ENCODE results near the gene LTB4R. TPM values are rescaled to one million over a fixed set of nuclear protein-coding genes. Genes with fewer than 3 reads are reported as not detected.

Gene LTB4R
- total RNA-seq, 1 experiment from 2014 or later, result 10.3 TPM

GRCh38 chr14:24309538-24310264 is 1.6 kb upstream of the LTB4R start, which contains the start of gene LTB4R2:
TSS of gene LTB4R2 (plus strand) at chr14:24310140. CDS start at chr14:24310665, 525 bp downstream.
- CTCF ChIA-PET, result interaction anchor here (0.6 kb wide), 1 partner anchor 216 kb away, joined by 7 read pairs; no protein-coding TSS in a partner anchor
- H3K4me2 ChIP-seq, result no peak within 1 kb of the TSS
- no peaks in the 10 kb centered on the region for H3F3A ChIP-seq (ENCODE audit: insufficient read depth, low read depth)

GRCh38 chr14:24310265-24310645 is 1.0 kb upstream of the LTB4R start:
- BruUV-seq (replicated peaks), result no TSS peak
- ChIA-PET CTCF (no interaction called here), POLR2A (ENCODE audit: unreplicated experiment) (no interaction called here)
- Histone ChIP-seq H3K36me3 (ENCODE audit: low read depth) (no peaks in the 10 kb centered on the region), H3K9me3 (ENCODE audit: insufficient read depth, low read depth) (no peaks in the 10 kb centered on the region), H3K4me1 (replicated peaks; ENCODE audit: insufficient read depth) (no peaks in the 10 kb centered on the region), H3K27me3 (ENCODE audit: insufficient read depth, low read depth) (no peaks in the 10 kb centered on the region), H3K79me2 (ENCODE audit: low read depth) (no peaks in the 10 kb centered on the region), H3K27ac (no peak overlapping the region), H3K4me3 (no peak overlapping the region), H3F3A (ENCODE audit: insufficient read depth, low read depth) (no peaks in the 10 kb centered on the region), H4K20me1 (ENCODE audit: insufficient read depth) (no peaks in the 10 kb centered on the region), H2AFZ (no peak overlapping the region), H3K4me2 (no peak overlapping the region), H3K9me2 (ENCODE audit: insufficient read depth) (no peaks in the 10 kb centered on the region)
- intact Hi-C loops (cut with micrococcal nuclease; ENCODE audit: unreplicated experiment), result no loop called here
- TF ChIP-seq EZH2 (IDR thresholded peaks at IDR 0.05; ENCODE audit: low read depth) (no peak), CTCF (conservative IDR thresholded peaks at IDR 0.05) (no peak)
- no peak for DNase-seq

More at GRCh38 chr14:24309538-24310264, 1.6 kb upstream of the LTB4R start, which contains the start of gene LTB4R2:
- BruUV-seq (replicated peaks), result no TSS peak
- no peaks in the 10 kb centered on the region for H3K4me1 ChIP-seq (replicated peaks; ENCODE audit: insufficient read depth)
- no peaks in the 10 kb centered on the region for H4K20me1 ChIP-seq (ENCODE audit: insufficient read depth)
- no peak within 1 kb of the TSS for H3K4me3 ChIP-seq
- no peaks in the 10 kb centered on the region for H3K79me2 ChIP-seq (ENCODE audit: low read depth)
- no peaks in the 10 kb centered on the region for H3K9me2 ChIP-seq (ENCODE audit: insufficient read depth)
- H3K27me3 ChIP-seq (ENCODE audit: insufficient read depth, low read depth), result no peaks in the 10 kb centered on the region
- no peak within 1 kb of the TSS for H3K27ac ChIP-seq
- no peaks in the 10 kb centered on the region for H3K9me3 ChIP-seq (ENCODE audit: insufficient read depth, low read depth)
- no peak within 1 kb of the TSS for H2AFZ ChIP-seq
- DNase-seq, result no peak
- H3K36me3 ChIP-seq (ENCODE audit: low read depth), result no peaks in the 10 kb centered on the region
- TF ChIP-seq CTCF (conservative IDR thresholded peaks at IDR 0.05), result no peak
- TF ChIP-seq EZH2 (IDR thresholded peaks at IDR 0.05; ENCODE audit: low read depth), result no peak
- intact Hi-C loops (cut with micrococcal nuclease; ENCODE audit: unreplicated experiment), result no loop called here
- POLR2A ChIA-PET (ENCODE audit: unreplicated experiment), result no interaction called here

- ChIA-PET CTCF (no interaction called here), POLR2A (ENCODE audit: unreplicated experiment) (no interaction called here)
- H3K36me3 ChIP-seq (ENCODE audit: low read depth), result no peaks in the 10 kb centered on the region
- H3K4me3 ChIP-seq, result no peak overlapping the region
- H3F3A ChIP-seq (ENCODE audit: insufficient read depth, low read depth), result no peaks in the 10 kb centered on the region; the same call in 1 of the 2 replicates
- intact Hi-C loops (cut with micrococcal nuclease; ENCODE audit: unreplicated experiment), result no loop called here
- no peak overlapping the region for H3K4me2 ChIP-seq
- no peak for DNase-seq
- TF ChIP-seq EZH2 (IDR thresholded peaks at IDR 0.05; ENCODE audit: low read depth), result no peak
- TF ChIP-seq CTCF (conservative IDR thresholded peaks at IDR 0.05), result no peak
- H3K27me3 ChIP-seq (ENCODE audit: insufficient read depth, low read depth), result no peaks in the 10 kb centered on the region
- no peaks in the 10 kb centered on the region for H4K20me1 ChIP-seq (ENCODE audit: insufficient read depth)
- H3K9me2 ChIP-seq (ENCODE audit: insufficient read depth), result no peaks in the 10 kb centered on the region
- no peak overlapping the region for H3K27ac ChIP-seq
- no peaks in the 10 kb centered on the region for H3K79me2 ChIP-seq (ENCODE audit: low read depth)
- BruUV-seq (replicated peaks), result no TSS peak
- no peaks in the 10 kb centered on the region for H3K9me3 ChIP-seq (ENCODE audit: insufficient read depth, low read depth)
- no peaks in the 10 kb centered on the region for H3K4me1 ChIP-seq (replicated peaks; ENCODE audit: insufficient read depth)
- no peak overlapping the region for H2AFZ ChIP-seq
Observed at GRCh38 chr14:24311837-24312615, 724 bp downstream of the LTB4R start.

All from PC-9 (cell line).